ENCODE results near the gene KCTD1.

DNA sequence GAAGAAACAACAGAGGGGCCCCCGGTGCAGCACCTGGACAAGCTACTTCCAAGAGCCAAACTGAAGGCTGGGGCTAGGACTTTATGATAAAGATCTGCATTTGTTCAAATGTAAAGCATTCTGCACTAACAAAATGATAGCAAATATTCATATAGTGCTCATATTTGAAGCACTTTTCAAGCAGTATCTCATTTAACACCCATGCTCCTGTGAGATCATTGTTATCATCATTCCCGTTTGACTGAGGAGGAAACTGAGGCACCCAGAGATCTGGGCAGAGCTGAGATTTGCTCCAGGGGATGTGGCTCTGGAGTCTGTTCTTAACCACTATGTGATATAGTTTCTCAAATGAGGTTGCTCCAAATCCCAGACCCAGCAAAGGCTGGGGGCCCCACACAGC is 9.8 kb downstream of the KCTD1 start:
- TF ChIP-seq, protein P1, sequence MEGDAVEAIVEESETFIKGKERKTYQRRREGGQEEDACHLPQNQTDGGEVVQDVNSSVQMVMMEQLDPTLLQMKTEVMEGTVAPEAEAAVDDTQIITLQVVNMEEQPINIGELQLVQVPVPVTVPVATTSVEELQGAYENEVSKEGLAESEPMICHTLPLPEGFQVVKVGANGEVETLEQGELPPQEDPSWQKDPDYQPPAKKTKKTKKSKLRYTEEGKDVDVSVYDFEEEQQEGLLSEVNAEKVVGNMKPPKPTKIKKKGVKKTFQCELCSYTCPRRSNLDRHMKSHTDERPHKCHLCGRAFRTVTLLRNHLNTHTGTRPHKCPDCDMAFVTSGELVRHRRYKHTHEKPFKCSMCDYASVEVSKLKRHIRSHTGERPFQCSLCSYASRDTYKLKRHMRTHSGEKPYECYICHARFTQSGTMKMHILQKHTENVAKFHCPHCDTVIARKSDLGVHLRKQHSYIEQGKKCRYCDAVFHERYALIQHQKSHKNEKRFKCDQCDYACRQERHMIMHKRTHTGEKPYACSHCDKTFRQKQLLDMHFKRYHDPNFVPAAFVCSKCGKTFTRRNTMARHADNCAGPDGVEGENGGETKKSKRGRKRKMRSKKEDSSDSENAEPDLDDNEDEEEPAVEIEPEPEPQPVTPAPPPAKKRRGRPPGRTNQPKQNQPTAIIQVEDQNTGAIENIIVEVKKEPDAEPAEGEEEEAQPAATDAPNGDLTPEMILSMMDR (IDR thresholded peaks at IDR 0.05; ENCODE audit: poor library complexity): no peak
- TF ChIP-seq EZH2 (IDR thresholded peaks at IDR 0.05; ENCODE audit: borderline replicate concordance) (no peak), EZH2phosphoT487 (IDR thresholded peaks at IDR 0.05; ENCODE audit: low read depth, severe bottlenecking, unreplicated experiment) (no peak)
